Activated CD4-positive, alpha-beta T cell treated with anti-CD3 and anti-CD28 coated beads, Interleukin-2, amount 10 ng/mL, durations not matched to agents 7 days and 5 days (primary cell): ENCODE measurements around the gene MBD3. TPM values are rescaled to one million over a fixed set of nuclear protein-coding genes. Genes with fewer than 3 reads are reported as not detected.

ENCODE experiments used
- CTCF ChIA-PET: fragments of 350-600 bp; sonication (Branson Sonifier 250); formaldehyde crosslinking; loops from one replicate; lab custom pipeline; 2021; ENCODE audit warnings: antibody characterized with exemption; lab: Charles Lee
- POLR2A ChIA-PET: fragments of 350-600 bp; sonication (Branson Sonifier 250); formaldehyde crosslinking; loops from one replicate; lab custom pipeline; 2021; ENCODE audit warnings: antibody characterized with exemption; lab: Charles Lee
- DNase-seq: peaks from one replicate; pipeline ENCODE4 v3.0.0-alpha.2; 2020
- H3K27ac Mint-ChIP-seq: one replicate; pipeline ENCODE4 v1.8.0; 2021; ENCODE audit warnings: mild to moderate bottlenecking, moderate library complexity, mixed read lengths
- H3K27me3 Mint-ChIP-seq: one replicate; pipeline ENCODE4 v1.8.0; 2021; ENCODE audit warnings: mixed read lengths
- H3K36me3 Mint-ChIP-seq: one replicate; pipeline ENCODE4 v1.8.0; 2021; ENCODE audit warnings: low read depth, mixed read lengths
- H3K4me1 Mint-ChIP-seq: one replicate; pipeline ENCODE4 v1.8.0; 2021; ENCODE audit warnings: mixed read lengths
- H3K4me3 Mint-ChIP-seq: one replicate; pipeline ENCODE4 v1.8.0; 2021; ENCODE audit warnings: mild to moderate bottlenecking, moderate library complexity, mixed read lengths
- H3K9me3 Mint-ChIP-seq: one replicate; pipeline ENCODE4 v1.8.0; 2021; ENCODE audit warnings: mixed read lengths
- total RNA-seq, 2 experiments: library from RNA; stranded (reverse); gene quantifications; one replicate each; pipeline ENCODE4 v1.2.3, GENCODE V29; 2021

MBD3 gene
- total RNA-seq, 2 experiments from 2014 or later = 76.2 to 93.3 TPM

GRCh38 chr19:1627194-1627593, 34.5 kb upstream of the MBD3 start:
- Mint-ChIP-seq H3K27ac (no peak overlapping the region), H3K4me3 (no peak overlapping the region), H3K36me3 (peaks cover 10% of the 10 kb centered on the region), H3K4me1 (peaks cover 1% of the 10 kb centered on the region), H3K27me3 (no peaks in the 10 kb centered on the region), H3K9me3 (no peaks in the 10 kb centered on the region)
- ChIA-PET CTCF (no interaction called here), POLR2A (no interaction called here)
- DNase-seq = no peak

- CTCF ChIA-PET = no interaction called here
- H3K4me1 Mint-ChIP-seq = peaks cover 1% of the 10 kb centered on the region
- H3K36me3 Mint-ChIP-seq = peaks cover 10% of the 10 kb centered on the region
- no peak overlapping the region for H3K27ac Mint-ChIP-seq
- no peak overlapping the region for H3K4me3 Mint-ChIP-seq
- POLR2A ChIA-PET = no interaction called here
- no peaks in the 10 kb centered on the region for H3K9me3 Mint-ChIP-seq
- DNase-seq = no peak
- H3K27me3 Mint-ChIP-seq = no peaks in the 10 kb centered on the region
These were observed 33.8 kb upstream of the MBD3 start for GRCh38 chr19:1626417-1627010.

- ChIA-PET POLR2A (no interaction called here), CTCF (no interaction called here)
- Mint-ChIP-seq H3K4me3 (no peak overlapping the region), H3K27ac (peak overlapping the region; percentile 60), H3K36me3 (peaks cover 10% of the 10 kb centered on the region), H3K9me3 (no peaks in the 10 kb centered on the region), H3K4me1 (peaks cover 1% of the 10 kb centered on the region), H3K27me3 (no peaks in the 10 kb centered on the region)
- peak; percentile 62 for DNase-seq
These were observed 31.8 kb upstream of the MBD3 start for GRCh38 chr19:1624458-1624857.

GRCh38 chr19:1622541-1622940, 29.9 kb upstream of the MBD3 start:
- Mint-ChIP-seq H3K4me1 (peaks cover 8% of the 10 kb centered on the region), H3K27me3 (no peaks in the 10 kb centered on the region), H3K4me3 (no peak overlapping the region), H3K27ac (no peak overlapping the region), H3K36me3 (peaks cover 15% of the 10 kb centered on the region), H3K9me3 (no peaks in the 10 kb centered on the region)
- no peak for DNase-seq
- ChIA-PET POLR2A (no interaction called here), CTCF (interaction anchor here (0.9 kb wide), 1 partner anchor 32 kb away, joined by 3 read pairs; no protein-coding TSS in a partner anchor)

- no peaks in the 10 kb centered on the region for H3K9me3 Mint-ChIP-seq
- H3K27ac Mint-ChIP-seq = no peak overlapping the region
- H3K36me3 Mint-ChIP-seq = peaks cover 15% of the 10 kb centered on the region
- H3K4me3 Mint-ChIP-seq = no peak overlapping the region
- H3K4me1 Mint-ChIP-seq = peaks cover 12% of the 10 kb centered on the region
- ChIA-PET CTCF (interaction anchor here (0.9 kb wide), 1 partner anchor 32 kb away, joined by 3 read pairs; no protein-coding TSS in a partner anchor), POLR2A (no interaction called here)
- DNase-seq = no peak
- no peaks in the 10 kb centered on the region for H3K27me3 Mint-ChIP-seq
These were observed 29.3 kb upstream of the MBD3 start for GRCh38 chr19:1622007-1622406.

- H3K4me1 Mint-ChIP-seq = peaks cover 17% of the 10 kb centered on the region
- no peaks in the 10 kb centered on the region for H3K9me3 Mint-ChIP-seq
- H3K27ac Mint-ChIP-seq = no peak overlapping the region
- no peaks in the 10 kb centered on the region for H3K27me3 Mint-ChIP-seq
- no peak overlapping the region for H3K4me3 Mint-ChIP-seq
- DNase-seq = no peak
- CTCF ChIA-PET = no interaction called here
- POLR2A ChIA-PET = no interaction called here
- H3K36me3 Mint-ChIP-seq = peaks cover 18% of the 10 kb centered on the region
These were observed 28.9 kb upstream of the MBD3 start for GRCh38 chr19:1621574-1621973.

GRCh38 chr19:1621021-1621420, 28.4 kb upstream of the MBD3 start:
- no peak for DNase-seq
- Mint-ChIP-seq H3K27me3 (no peaks in the 10 kb centered on the region), H3K27ac (no peak overlapping the region), H3K4me1 (peaks cover 19% of the 10 kb centered on the region), H3K4me3 (no peak overlapping the region), H3K9me3 (no peaks in the 10 kb centered on the region), H3K36me3 (peaks cover 20% of the 10 kb centered on the region)
- ChIA-PET CTCF (no interaction called here), POLR2A (no interaction called here)

- POLR2A ChIA-PET = no interaction called here
These were observed 27.8 kb upstream of the MBD3 start for GRCh38 chr19:1620502-1620901.

GRCh38 chr19:1619703-1620102, 27.0 kb upstream of the MBD3 start:
- H3K4me1 Mint-ChIP-seq = peaks cover 19% of the 10 kb centered on the region
- CTCF ChIA-PET = interaction anchor here (1.9 kb wide), 1 partner anchor 53 kb away, joined by 5 read pairs; no protein-coding TSS in a partner anchor

More at GRCh38 chr19:1620502-1620901, 27.8 kb upstream of the MBD3 start:
- Mint-ChIP-seq H3K36me3 (peaks cover 22% of the 10 kb centered on the region), H3K4me3 (no peak overlapping the region), H3K9me3 (no peaks in the 10 kb centered on the region), H3K4me1 (peaks cover 19% of the 10 kb centered on the region), H3K27me3 (no peaks in the 10 kb centered on the region), H3K27ac (no peak overlapping the region)
- no peak for DNase-seq
- CTCF ChIA-PET = interaction anchor here (1.9 kb wide), 1 partner anchor 52 kb away, joined by 5 read pairs; no protein-coding TSS in a partner anchor

GRCh38 chr19:1619094-1619439, 26.4 kb upstream of the MBD3 start:
- DNase-seq = no peak
- peaks cover 17% of the 10 kb centered on the region for H3K4me1 Mint-ChIP-seq
- no peaks in the 10 kb centered on the region for H3K9me3 Mint-ChIP-seq
- ChIA-PET POLR2A (interaction anchor here (0.7 kb wide), 1 partner anchor 149 kb away, joined by 3 read pairs; no protein-coding TSS in a partner anchor), CTCF (interaction anchor here (1.3 to 1.9 kb wide), 2 partner anchors 34 to 54 kb away, joined by 4 to 5 read pairs; partner anchors contain the start of gene TCF3)
- peaks cover 28% of the 10 kb centered on the region for H3K36me3 Mint-ChIP-seq
- no peak overlapping the region for H3K27ac Mint-ChIP-seq
- no peak overlapping the region for H3K4me3 Mint-ChIP-seq
- no peaks in the 10 kb centered on the region for H3K27me3 Mint-ChIP-seq

More at GRCh38 chr19:1619703-1620102, 27.0 kb upstream of the MBD3 start:
- DNase-seq = no peak
- H3K27me3 Mint-ChIP-seq = no peaks in the 10 kb centered on the region
- no peak overlapping the region for H3K27ac Mint-ChIP-seq
- no peaks in the 10 kb centered on the region for H3K9me3 Mint-ChIP-seq
- no peak overlapping the region for H3K4me3 Mint-ChIP-seq
- peaks cover 27% of the 10 kb centered on the region for H3K36me3 Mint-ChIP-seq
- POLR2A ChIA-PET = no interaction called here

- peaks cover 29% of the 10 kb centered on the region for H3K36me3 Mint-ChIP-seq
- no peak overlapping the region for H3K4me3 Mint-ChIP-seq
- ChIA-PET POLR2A (interaction anchor here (0.7 kb wide), 1 partner anchor 150 kb away, joined by 3 read pairs; no protein-coding TSS in a partner anchor), CTCF (interaction anchor here (1.3 to 1.9 kb wide), 2 partner anchors 34 to 54 kb away, joined by 4 to 5 read pairs; partner anchors contain the start of gene TCF3)
- no peaks in the 10 kb centered on the region for H3K9me3 Mint-ChIP-seq
- peak overlapping the region; percentile 64 for H3K27ac Mint-ChIP-seq
- peaks cover 18% of the 10 kb centered on the region for H3K4me1 Mint-ChIP-seq
- peak; percentile 41 for DNase-seq
- H3K27me3 Mint-ChIP-seq = no peaks in the 10 kb centered on the region
These were observed 25.8 kb upstream of the MBD3 start for GRCh38 chr19:1618157-1619093.

- no peak overlapping the region for H3K27ac Mint-ChIP-seq
- POLR2A ChIA-PET = no interaction called here
- H3K4me1 Mint-ChIP-seq = peaks cover 20% of the 10 kb centered on the region
- no peaks in the 10 kb centered on the region for H3K27me3 Mint-ChIP-seq
- DNase-seq = no peak
- H3K9me3 Mint-ChIP-seq = no peaks in the 10 kb centered on the region
- peaks cover 29% of the 10 kb centered on the region for H3K36me3 Mint-ChIP-seq
- CTCF ChIA-PET = interaction anchor here (0.5 to 0.7 kb wide), 3 partner anchors 326 to 486 kb away, joined by 3 to 4 read pairs (median 3); no protein-coding TSS in a partner anchor
- H3K4me3 Mint-ChIP-seq = no peak overlapping the region
These were observed 24.2 kb upstream of the MBD3 start for GRCh38 chr19:1616875-1617274.
